IMR-90 (cell line): ENCODE measurements around the gene ALK. TPM values are rescaled to one million over a fixed set of nuclear protein-coding genes. Genes with fewer than 3 reads are reported as not detected.

Experiments used
- ATAC-seq: fragments of 200-7000 bp; cut with Tn5 transposase; 2 replicates; pipeline ENCODE4 v1.9.1; 2020; ENCODE audit warnings: low read depth, mild to moderate bottlenecking, moderate library complexity
- BruUV-seq: library from RNA; stranded (reverse); fragments of 400-500 nt; replicated peaks from 2 replicates; lab custom pipeline; 2021; lab: Mats Ljungman, UMichigan
- CTCF ChIA-PET: fragments of 300-600 bp; formaldehyde crosslinking; extraction: SDS; loops from one replicate; lab custom pipeline; 2021; ENCODE audit warnings: antibody characterized with exemption; lab: Yijun Ruan, JAX
- POLR2A ChIA-PET: fragments of 300-600 bp; sonication (Branson Sonifier 250); formaldehyde crosslinking; loops from one replicate; lab custom pipeline; 2022; ENCODE audit warnings: antibody characterized with exemption; ENCODE audit not compliant: unreplicated experiment; lab: Charles Lee
- DNase-seq: peaks from one replicate; pipeline ENCODE4 v3.0.0; 2013
- H2AFZ ChIP-seq: replicated peaks from 2 replicates; pipeline ENCODE3; 2013; ENCODE audit warnings: low read length, mild to moderate bottlenecking; ENCODE audit not compliant: poor library complexity
- H2AK5ac ChIP-seq: 2 replicates; pipeline ENCODE4 v1.6.1; 2013; ENCODE audit warnings: low read depth, low read length, inconsistent platforms
- H2AK9ac ChIP-seq: replicated peaks from 2 replicates; pipeline ENCODE3; 2013; ENCODE audit warnings: mild to moderate bottlenecking, low read depth, low read length, moderate library complexity; ENCODE audit not compliant: poor library complexity
- H2BK120ac ChIP-seq: 2 replicates; pipeline ENCODE4 v1.6.1; 2013; ENCODE audit warnings: low read depth, low read length, inconsistent platforms
- H2BK15ac ChIP-seq: 3 replicates; pipeline ENCODE4 v1.6.1; 2013; ENCODE audit warnings: low read depth, low read length, inconsistent platforms
- H2BK20ac ChIP-seq: 2 replicates; pipeline ENCODE4 v1.6.1; 2013; ENCODE audit warnings: low read depth, mild to moderate bottlenecking, inconsistent platforms, low read length, moderate library complexity
- H2BK5ac ChIP-seq: 2 replicates; pipeline ENCODE4 v1.6.1; 2013; ENCODE audit warnings: mild to moderate bottlenecking, low read depth, low read length, inconsistent platforms; ENCODE audit not compliant: poor library complexity, severe bottlenecking
- H3K14ac ChIP-seq: replicated peaks from 2 replicates; pipeline ENCODE4 v1.6.1; 2013; ENCODE audit warnings: low read depth, low read length, inconsistent platforms
- H3K18ac ChIP-seq: 2 replicates; pipeline ENCODE4 v1.6.1; 2013; ENCODE audit warnings: low read depth, low read length, control low read depth
- H3K23ac ChIP-seq: 2 replicates; pipeline ENCODE4 v1.6.1; 2013; ENCODE audit warnings: low read depth, low read length, inconsistent platforms
- H3K27ac ChIP-seq: 2 replicates; pipeline ENCODE4 v1.5.1; 2013; ENCODE audit warnings: mild to moderate bottlenecking, control low read depth, low read length; ENCODE audit not compliant: insufficient read depth
- H3K27me3 ChIP-seq: 2 replicates; pipeline ENCODE4 v1.6.1; 2013; ENCODE audit warnings: low read length; ENCODE audit not compliant: control insufficient read depth, insufficient read depth
- H3K36me3 ChIP-seq: 2 replicates; pipeline ENCODE4 v1.6.1; 2013; ENCODE audit warnings: low read length, mixed read lengths; ENCODE audit not compliant: control insufficient read depth, insufficient read depth
- H3K4ac ChIP-seq: 2 replicates; pipeline ENCODE4 v1.6.1; 2013; ENCODE audit warnings: low read depth, low read length, inconsistent platforms
- H3K4me1 ChIP-seq: 2 replicates; pipeline ENCODE4 v1.6.1; 2013; ENCODE audit warnings: low read length, mixed read lengths; ENCODE audit not compliant: control insufficient read depth, insufficient read depth
- H3K4me2 ChIP-seq: 2 replicates; pipeline ENCODE4 v1.6.1; 2013; ENCODE audit warnings: low read depth, mild to moderate bottlenecking, control low read depth, low read length, moderate library complexity
- H3K4me3 ChIP-seq: 2 replicates; pipeline ENCODE4 v1.5.1; 2013; ENCODE audit warnings: low read depth, mild to moderate bottlenecking, control low read depth, low read length, moderate library complexity; ENCODE audit not compliant: insufficient read depth
- H3K56ac ChIP-seq: 2 replicates; pipeline ENCODE4 v1.6.1; 2013; ENCODE audit warnings: low read length, inconsistent platforms; ENCODE audit not compliant: insufficient read depth; ENCODE audit errors: extremely low read depth
- H3K79me1 ChIP-seq, 2 experiments: 2 replicates each; pipeline ENCODE4 v1.6.1; 2013; ENCODE audit warnings: low read length in 2 of 2, inconsistent platforms in 1 of 2, low read depth in 1 of 2
- H3K9ac ChIP-seq: 2 replicates; pipeline ENCODE4 v1.6.1; 2013; ENCODE audit warnings: low read depth, low read length, control low read depth
- H3K9me1 ChIP-seq: 2 replicates; pipeline ENCODE4 v1.6.1; 2013; ENCODE audit warnings: low read length, inconsistent platforms; ENCODE audit not compliant: insufficient read depth
- H3K9me3 ChIP-seq: 2 replicates; pipeline ENCODE4 v1.6.1; 2013; ENCODE audit warnings: low read length; ENCODE audit not compliant: control insufficient read depth, insufficient read depth
- H4K20me1 ChIP-seq: 2 replicates; pipeline ENCODE4 v1.6.1; 2013; ENCODE audit warnings: low read length, inconsistent platforms; ENCODE audit not compliant: insufficient read depth
- H4K5ac ChIP-seq: 2 replicates; pipeline ENCODE4 v1.6.1; 2013; ENCODE audit warnings: mild to moderate bottlenecking, low read depth, low read length, control low read depth
- H4K8ac ChIP-seq, 2 experiments: 2 replicates each; pipeline ENCODE4 v1.6.1; 2013; ENCODE audit warnings: low read depth in 2 of 2, low read length in 2 of 2, control low read depth in 1 of 2, inconsistent platforms in 1 of 2
- H4K91ac ChIP-seq: 2 replicates; pipeline ENCODE4 v1.6.1; 2013; ENCODE audit warnings: low read depth, low read length, inconsistent platforms; ENCODE audit not compliant: insufficient read depth
- BHLHE40 ChIP-seq: fragments of 150-350 bp; IDR thresholded peaks from 2 replicates; pipeline ENCODE4 v1.6.1; 2016; ENCODE audit warnings: mild to moderate bottlenecking, low read depth, low read length
- CEBPB ChIP-seq: IDR thresholded peaks from 2 replicates; pipeline ENCODE4 v1.6.1; 2012; ENCODE audit warnings: low read depth, low read length, improper control_type of control experiment
- CHD1 ChIP-seq: IDR thresholded peaks from 2 replicates; pipeline ENCODE4 v1.6.1; 2012; ENCODE audit warnings: low read depth, low read length, improper control_type of control experiment
- FOS ChIP-seq: fragments of 150-350 bp; IDR thresholded peaks from 2 replicates; pipeline ENCODE4 v1.6.1; 2016; ENCODE audit warnings: low read depth, low read length
- MAFK ChIP-seq: IDR thresholded peaks from 2 replicates; pipeline ENCODE4 v1.6.1; 2012; ENCODE audit warnings: low read depth, low read length, improper control_type of control experiment
- MAZ ChIP-seq: IDR thresholded peaks from 2 replicates; pipeline ENCODE4 v1.6.1; 2012; ENCODE audit warnings: low read depth, mild to moderate bottlenecking, low read length, improper control_type of control experiment, moderate library complexity, borderline replicate concordance
- MXI1 ChIP-seq: IDR thresholded peaks from 2 replicates; pipeline ENCODE4 v1.6.1; 2012; ENCODE audit warnings: low read depth, mild to moderate bottlenecking, low read length, moderate library complexity, borderline replicate concordance
- NFE2L2 ChIP-seq: fragments of 150-350 bp; IDR thresholded peaks from 2 replicates; pipeline ENCODE4 v1.6.1; 2016; ENCODE audit warnings: low read depth, mild to moderate bottlenecking, low read length
- POLR2A ChIP-seq: IDR thresholded peaks from 2 replicates; pipeline ENCODE4 v1.6.1; 2012; ENCODE audit warnings: mild to moderate bottlenecking, low read depth, low read length
- RAD21 ChIP-seq: IDR thresholded peaks from 2 replicates; pipeline ENCODE4 v1.6.1; 2012; ENCODE audit warnings: low read length, improper control_type of control experiment
- RCOR1 ChIP-seq: IDR thresholded peaks from 2 replicates; pipeline ENCODE4 v1.6.1; 2012; ENCODE audit warnings: mild to moderate bottlenecking, low read length, improper control_type of control experiment; ENCODE audit not compliant: insufficient replicate concordance
- RFX5 ChIP-seq: IDR thresholded peaks from 2 replicates; pipeline ENCODE4 v1.8.0; 2012; ENCODE audit warnings: low read depth, mild to moderate bottlenecking, low read length, moderate library complexity
- SMC3 ChIP-seq: fragments of 150-350 bp; IDR thresholded peaks from 2 replicates; pipeline ENCODE4 v1.6.1; 2016; ENCODE audit warnings: low read depth, mild to moderate bottlenecking, antibody characterized with exemption, low read length, moderate library complexity
- WGBS, 2 experiments: methylation state at CpG; one replicate each; pipeline versions ENCODE4 v1.1.5 to v1.1.7; 2013; ENCODE audit warnings: missing lambda C conversion rate in 2 of 2; ENCODE audit not compliant: insufficient read length in 1 of 2; ENCODE audit errors: extremely low coverage in 2 of 2; 5-methylcytosine and 5-hydroxymethylcytosine counted together
- dilution Hi-C: fragments of 300-500 bp; cut with HindIII; formaldehyde crosslinking; loops from one replicate; pipeline ENCODE4 v1.14.3; 2018; ENCODE audit warnings: low sequenced_read_pairs; ENCODE audit not compliant: unreplicated experiment
- in situ Hi-C: fragments of 300-500 bp; cut with MboI; formaldehyde crosslinking; loops from 3 replicates; pipeline ENCODE4 v1.14.3; 2019; ENCODE audit warnings: low sequenced_read_pairs, inconsistent platforms, mixed read lengths
- intact Hi-C: fragments of 100-400 bp; cut with micrococcal nuclease; formaldehyde crosslinking; loops from 2 replicates; pipeline ENCODE4 v1.10.0; 2022
- polyA plus RNA-seq, 3 experiments: library from polyadenylated mRNA; depleted of rRNA; stranded (reverse); fragments of >200 nt; gene quantifications; 2 replicates each; pipeline ENCODE4 v1.2.3, GENCODE V29; 2012; ENCODE audit warnings: low replicate concordance in 1 of 3
- total RNA-seq: library from RNA; depleted of rRNA; stranded (reverse); fragments of >200 nt; gene quantifications from 2 replicates; pipeline ENCODE4 v1.2.3, GENCODE V29; 2012
- TF ChIP-seq, protein P1 (sequence below): conservative IDR thresholded peaks from 2 replicates; pipeline ENCODE4 v1.5.1; 2012; ENCODE audit warnings: mild to moderate bottlenecking, low read depth, low read length, improper control_type of control experiment
- TF ChIP-seq, protein P2 (sequence below): fragments of 150-350 bp; IDR thresholded peaks from 2 replicates; pipeline ENCODE4 v1.6.1; 2017; ENCODE audit warnings: mild to moderate bottlenecking, antibody characterized with exemption, low read length, low read depth
- TF ChIP-seq, protein P3 (sequence below): fragments of 150-350 bp; IDR thresholded peaks from 2 replicates; pipeline ENCODE4 v1.6.1; 2016; ENCODE audit warnings: low read depth, mild to moderate bottlenecking, low read length, moderate library complexity, borderline replicate concordance

The ALK gene
- total and polyA plus RNA-seq, 2 of the 4 experiments (the other 2 are of a cell fraction) = not detected

DNA sequence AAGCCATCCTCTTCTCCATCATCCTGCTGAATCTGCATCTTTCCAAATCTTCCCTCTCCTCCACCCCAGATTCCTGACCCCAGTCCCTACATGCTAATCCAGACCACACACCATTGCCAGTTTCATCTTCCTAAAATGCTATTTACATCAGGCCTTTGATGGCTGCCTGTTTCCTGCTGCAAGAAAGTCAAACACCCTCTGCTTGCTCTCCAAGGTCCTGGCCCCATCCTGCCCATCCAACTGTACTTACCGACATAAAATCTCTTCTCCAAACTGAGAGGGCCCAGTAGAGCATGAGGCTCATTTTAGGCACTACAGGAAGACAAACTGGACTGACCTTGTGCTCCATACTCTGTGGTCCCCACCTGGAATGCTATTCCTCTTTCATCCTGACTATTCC, 19.0 kb downstream of the ALK start:
- Histone ChIP-seq H3K9ac (no peak overlapping the region), H3K4me2 (no peak overlapping the region), H2AFZ (no peak overlapping the region), H4K20me1 (no peaks in the 10 kb centered on the region), H4K91ac (no peak overlapping the region), H2BK120ac (no peak overlapping the region), H3K23ac (no peak overlapping the region), H3K27me3 (peaks cover 5% of the 10 kb centered on the region; the same call in 1 of the 2 replicates), H2BK20ac (no peak overlapping the region), H3K4me1 (no peaks in the 10 kb centered on the region), H4K8ac (no peak overlapping the region), H3K9me3 (no peaks in the 10 kb centered on the region), H3K18ac (no peak overlapping the region), H3K27ac (no peak overlapping the region), H2AK9ac (no peak overlapping the region), H2AK5ac (no peak overlapping the region), H3K4me3 (no peak overlapping the region), H3K14ac (no peak overlapping the region), H3K4ac (no peak overlapping the region), H2BK15ac (no peak overlapping the region), H3K36me3 (no peaks in the 10 kb centered on the region), H3K9me1 (no peaks in the 10 kb centered on the region), H4K5ac (no peak overlapping the region), H3K56ac (no peak overlapping the region), H3K79me1 (no peaks in the 10 kb centered on the region), H2BK5ac (no peak overlapping the region)
- in situ Hi-C loops (no loop called here), intact Hi-C loops (no loop called here), dilution Hi-C loops (no loop called here)
- no TSS peak for BruUV-seq
- ChIA-PET POLR2A (no interaction called here), CTCF (no interaction called here)
- TF ChIP-seq, protein P1, sequence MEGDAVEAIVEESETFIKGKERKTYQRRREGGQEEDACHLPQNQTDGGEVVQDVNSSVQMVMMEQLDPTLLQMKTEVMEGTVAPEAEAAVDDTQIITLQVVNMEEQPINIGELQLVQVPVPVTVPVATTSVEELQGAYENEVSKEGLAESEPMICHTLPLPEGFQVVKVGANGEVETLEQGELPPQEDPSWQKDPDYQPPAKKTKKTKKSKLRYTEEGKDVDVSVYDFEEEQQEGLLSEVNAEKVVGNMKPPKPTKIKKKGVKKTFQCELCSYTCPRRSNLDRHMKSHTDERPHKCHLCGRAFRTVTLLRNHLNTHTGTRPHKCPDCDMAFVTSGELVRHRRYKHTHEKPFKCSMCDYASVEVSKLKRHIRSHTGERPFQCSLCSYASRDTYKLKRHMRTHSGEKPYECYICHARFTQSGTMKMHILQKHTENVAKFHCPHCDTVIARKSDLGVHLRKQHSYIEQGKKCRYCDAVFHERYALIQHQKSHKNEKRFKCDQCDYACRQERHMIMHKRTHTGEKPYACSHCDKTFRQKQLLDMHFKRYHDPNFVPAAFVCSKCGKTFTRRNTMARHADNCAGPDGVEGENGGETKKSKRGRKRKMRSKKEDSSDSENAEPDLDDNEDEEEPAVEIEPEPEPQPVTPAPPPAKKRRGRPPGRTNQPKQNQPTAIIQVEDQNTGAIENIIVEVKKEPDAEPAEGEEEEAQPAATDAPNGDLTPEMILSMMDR = no peak
- TF ChIP-seq POLR2A = no peak
- TF ChIP-seq FOS = no peak
- no peak for TF ChIP-seq MAFK
- TF ChIP-seq BHLHE40 = no peak
- TF ChIP-seq NFE2L2 = no peak
- no peak for TF ChIP-seq RFX5
- TF ChIP-seq MXI1 = no peak
- TF ChIP-seq MAZ = no peak
- TF ChIP-seq, protein P2, sequence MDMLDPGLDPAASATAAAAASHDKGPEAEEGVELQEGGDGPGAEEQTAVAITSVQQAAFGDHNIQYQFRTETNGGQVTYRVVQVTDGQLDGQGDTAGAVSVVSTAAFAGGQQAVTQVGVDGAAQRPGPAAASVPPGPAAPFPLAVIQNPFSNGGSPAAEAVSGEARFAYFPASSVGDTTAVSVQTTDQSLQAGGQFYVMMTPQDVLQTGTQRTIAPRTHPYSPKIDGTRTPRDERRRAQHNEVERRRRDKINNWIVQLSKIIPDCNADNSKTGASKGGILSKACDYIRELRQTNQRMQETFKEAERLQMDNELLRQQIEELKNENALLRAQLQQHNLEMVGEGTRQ = no peak
- no peak for TF ChIP-seq SMC3
- no peak for TF ChIP-seq RAD21
- no peak for TF ChIP-seq RCOR1
- no peak for TF ChIP-seq CHD1
- TF ChIP-seq CEBPB = no peak
- TF ChIP-seq, protein P3, sequence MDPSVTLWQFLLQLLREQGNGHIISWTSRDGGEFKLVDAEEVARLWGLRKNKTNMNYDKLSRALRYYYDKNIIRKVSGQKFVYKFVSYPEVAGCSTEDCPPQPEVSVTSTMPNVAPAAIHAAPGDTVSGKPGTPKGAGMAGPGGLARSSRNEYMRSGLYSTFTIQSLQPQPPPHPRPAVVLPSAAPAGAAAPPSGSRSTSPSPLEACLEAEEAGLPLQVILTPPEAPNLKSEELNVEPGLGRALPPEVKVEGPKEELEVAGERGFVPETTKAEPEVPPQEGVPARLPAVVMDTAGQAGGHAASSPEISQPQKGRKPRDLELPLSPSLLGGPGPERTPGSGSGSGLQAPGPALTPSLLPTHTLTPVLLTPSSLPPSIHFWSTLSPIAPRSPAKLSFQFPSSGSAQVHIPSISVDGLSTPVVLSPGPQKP = no peak
- WGBS, 2 experiments = 0% methylated on average over 1 of the region's 1 CpG; no CpG with 5 or more reads in 1 of the 2 experiments
- no peak for ATAC-seq
- no peak for DNase-seq
